GM04504 (cell line): ENCODE data around the gene CRYAB.
"Not testable (repeated sequence)": the region's sequence is repeated elsewhere in the genome, so short reads cannot be mapped to it uniquely, and the experiment has no call there.

Source experiments
- DNase-seq: peaks from one replicate; pipeline ENCODE4 v3.0.0-alpha.2; 2012; ENCODE audit warnings: low read depth

Gene CRYAB

DNA sequence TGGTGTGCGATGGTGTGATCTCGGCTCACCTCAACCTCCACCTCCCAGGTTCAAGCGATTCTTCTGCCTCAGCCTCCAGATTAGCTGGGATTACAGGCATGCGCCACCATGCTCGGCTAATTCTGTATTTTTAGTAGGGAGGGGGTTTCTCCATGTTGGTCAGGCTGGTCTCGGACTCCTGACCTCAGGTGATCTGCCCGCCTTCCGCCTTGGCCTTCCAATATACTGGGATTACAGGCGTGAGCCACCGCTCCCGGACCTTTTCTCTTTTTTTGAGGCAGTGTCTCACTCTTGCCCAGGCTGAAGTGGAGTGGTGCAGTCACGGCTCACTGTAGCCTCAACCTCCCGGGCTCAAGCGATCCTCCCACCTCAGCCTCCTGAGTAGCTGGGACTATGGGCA is 21.6 kb upstream of the CRYAB start:
- not testable (repeated sequence) for DNase-seq

- DNase-seq: no peak
Measured at GRCh38 chr11:111932611-111932950, 21.0 kb upstream of the CRYAB start.

- DNase-seq: no peak
Measured at GRCh38 chr11:111930472-111930871, 18.9 kb upstream of the CRYAB start.

GRCh38 chr11:111926505-111927391 is 15.2 kb upstream of the CRYAB start:
- DNase-seq: peak; percentile 92

DNA sequence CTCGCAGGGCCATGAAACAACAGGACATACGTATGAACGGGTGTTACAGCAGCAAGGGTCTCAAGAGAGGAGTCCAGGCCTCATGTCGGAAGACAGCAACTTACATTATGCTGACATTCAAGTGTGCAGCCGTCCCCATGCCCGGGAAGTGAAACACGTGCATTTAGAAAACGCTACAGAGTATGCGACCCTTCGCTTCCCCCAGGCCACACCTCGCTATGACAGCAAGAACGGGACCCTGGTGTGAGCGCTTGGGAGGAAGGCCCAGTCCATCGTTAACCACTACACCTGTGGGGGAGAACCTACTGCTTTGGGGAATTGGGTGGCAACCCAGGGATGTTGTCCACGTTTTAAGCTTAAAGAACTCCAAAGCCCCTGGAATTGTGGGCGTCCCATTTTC is 14.4 kb upstream of the CRYAB start:
- DNase-seq: no peak

GRCh38 chr11:111923951-111924350 is 12.4 kb upstream of the CRYAB start:
- DNase-seq: no peak

GRCh38 chr11:111923351-111923788 is 11.8 kb upstream of the CRYAB start:
- DNase-seq: no peak

DNA sequence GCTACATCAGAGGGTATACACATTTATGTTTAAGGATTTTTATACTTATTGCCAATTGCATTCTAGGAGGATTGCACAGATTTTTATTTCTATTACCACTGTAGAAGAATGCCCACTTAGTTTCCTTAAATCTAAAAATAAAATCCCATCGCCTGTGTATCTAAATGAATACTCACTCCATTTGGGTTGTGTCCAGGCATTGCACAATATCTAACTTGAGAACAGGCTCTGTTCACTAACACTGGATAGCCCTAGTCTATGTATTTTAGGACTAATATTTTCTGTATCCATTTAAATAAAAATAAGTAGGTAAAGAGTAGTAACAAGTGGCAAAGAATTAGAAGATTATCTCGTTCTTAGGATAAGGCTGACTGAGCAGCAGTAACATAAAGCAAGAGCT is 11.2 kb upstream of the CRYAB start:
- DNase-seq: peak; percentile 69

GRCh38 chr11:111921541-111922230 is 10.1 kb upstream of the CRYAB start:
- no peak for DNase-seq

- no peak for DNase-seq
Measured at GRCh38 chr11:111920908-111921307, 9.3 kb upstream of the CRYAB start.

DNA sequence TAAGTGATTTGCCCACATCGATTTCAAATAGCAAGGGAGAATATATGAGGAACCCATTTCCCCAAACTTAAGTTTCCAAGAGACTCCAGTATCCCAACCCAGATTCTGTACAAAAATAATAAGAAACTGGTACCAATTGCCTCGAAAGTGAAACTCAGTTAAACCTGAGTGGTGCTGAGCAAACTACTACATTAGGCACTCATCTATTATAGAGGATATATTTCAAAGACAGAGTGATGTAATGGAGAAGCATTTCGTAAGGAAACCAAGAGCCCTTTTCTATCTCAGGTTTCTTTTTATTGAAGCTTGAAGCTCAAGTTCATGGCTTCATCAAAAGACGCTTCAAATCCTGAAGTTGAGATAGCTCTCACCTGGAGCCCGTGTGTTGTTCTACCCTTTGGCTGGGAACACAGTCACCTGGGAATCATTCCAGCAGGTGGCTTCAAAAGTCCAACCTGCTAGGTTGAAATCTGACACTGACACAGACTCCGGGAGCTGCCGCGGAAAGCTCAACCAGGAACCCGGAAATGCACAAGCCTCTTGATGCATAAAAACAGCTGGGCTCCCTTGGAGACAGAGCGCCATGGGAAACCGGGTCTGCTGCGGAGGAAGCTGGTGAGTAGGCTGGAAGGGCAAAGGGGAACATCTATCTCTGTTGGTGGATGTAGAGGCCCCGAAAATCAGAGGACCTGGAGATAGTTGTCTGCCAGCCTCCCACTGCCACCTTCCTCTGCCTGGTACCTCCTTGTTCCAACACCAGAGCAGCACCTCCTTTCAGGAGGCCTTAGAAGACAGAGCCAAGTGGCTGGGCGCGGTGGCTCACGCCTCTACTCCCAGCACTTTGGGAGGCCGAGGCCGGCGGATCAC is 7.1 kb upstream of the CRYAB start, which contains the start of gene C11orf52:
Gene C11orf52 (plus strand): TSS at position 524 of the 867 bp plus-strand sequence. CDS start 60 bp downstream, at position 584.
- no peak for DNase-seq

- DNase-seq: no peak
Measured at GRCh38 chr11:111917788-111918187, 6.2 kb upstream of the CRYAB start.

- no peak for DNase-seq
Measured at GRCh38 chr11:111917312-111917711, 5.7 kb upstream of the CRYAB start.

DNA sequence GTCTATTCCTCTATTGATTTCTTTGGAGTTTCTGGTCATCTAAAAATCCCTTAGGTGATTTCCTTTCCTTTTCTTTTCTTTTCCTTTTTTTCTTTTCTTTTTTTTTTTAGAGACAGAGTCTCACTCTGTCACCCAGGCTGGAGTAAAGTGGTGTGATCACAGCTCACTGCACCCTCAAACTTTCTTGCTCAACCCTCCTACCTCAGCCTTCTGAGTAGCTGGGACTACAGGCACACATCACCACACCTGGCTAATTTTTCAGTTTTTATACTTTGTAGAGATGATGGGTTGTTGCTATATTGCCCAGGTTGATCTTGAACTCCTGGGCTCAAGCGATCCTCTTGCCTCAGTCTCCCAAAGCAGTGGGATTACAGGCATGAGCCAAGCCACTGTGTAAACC is 5.2 kb upstream of the CRYAB start:
- DNase-seq: no peak

GRCh38 chr11:111913997-111914396 is 2.4 kb upstream of the CRYAB start:
- DNase-seq: peak; percentile 71

DNA sequence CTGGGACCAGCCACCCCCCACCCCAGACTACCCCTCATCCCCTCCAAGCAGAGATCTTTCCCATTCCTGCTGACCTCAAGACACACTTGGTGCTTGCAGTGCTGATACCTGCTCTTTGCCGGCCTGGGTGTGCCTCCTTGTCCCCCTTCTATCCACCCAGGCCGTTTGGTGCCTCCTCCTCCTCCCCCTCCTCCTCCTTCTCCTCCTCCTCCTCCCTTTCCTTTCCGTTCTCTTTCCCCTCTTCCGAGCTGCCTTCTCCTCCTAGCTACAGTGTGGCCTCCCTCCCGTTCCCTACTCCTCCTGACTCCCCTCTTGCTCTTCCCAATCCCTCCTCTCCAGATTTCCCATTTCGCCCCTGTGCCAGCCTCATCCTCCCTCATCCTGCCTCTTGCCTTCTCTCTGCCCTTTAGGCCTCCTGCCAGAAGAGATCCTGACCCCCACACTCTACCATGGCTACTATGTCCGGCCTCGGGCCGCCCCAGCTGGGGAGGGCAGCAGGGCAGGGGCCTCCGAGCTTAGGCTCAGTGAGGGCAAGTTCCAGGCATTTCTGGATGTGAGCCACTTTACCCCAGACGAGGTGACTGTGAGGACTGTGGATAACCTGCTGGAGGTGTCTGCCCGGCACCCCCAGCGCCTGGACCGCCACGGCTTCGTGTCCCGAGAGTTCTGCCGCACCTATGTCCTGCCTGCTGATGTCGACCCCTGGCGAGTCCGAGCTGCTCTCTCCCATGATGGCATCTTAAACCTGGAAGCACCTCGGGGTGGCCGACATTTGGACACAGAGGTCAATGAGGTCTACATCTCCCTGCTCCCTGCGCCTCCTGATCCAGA is 1.7 kb upstream of the CRYAB start:
- DNase-seq: no peak

DNA sequence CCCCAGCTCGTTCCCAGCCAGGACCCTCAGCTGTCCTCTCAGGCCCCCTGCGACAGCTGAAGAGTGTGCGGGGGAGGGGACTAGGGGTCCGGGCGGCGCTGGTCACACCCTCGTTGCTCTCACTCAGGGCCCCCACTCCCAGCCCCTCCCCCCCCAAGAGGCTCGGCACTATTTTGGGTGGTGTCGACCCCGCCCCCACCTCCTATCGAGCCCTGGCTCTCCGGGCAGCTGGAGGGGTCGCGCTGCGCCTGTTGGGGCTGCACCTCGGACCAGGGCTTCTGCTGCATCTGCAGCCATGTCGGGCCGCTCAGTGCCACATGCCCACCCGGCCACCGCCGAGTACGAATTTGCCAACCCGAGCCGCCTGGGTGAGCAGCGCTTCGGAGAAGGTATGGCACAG is 965 bp upstream of the CRYAB start, which contains the start of gene HSPB2:
Gene HSPB2 (plus strand): TSS at position 200 of the 400 bp plus-strand sequence. CDS start 96 bp downstream, at position 296.
- DNase-seq: no peak

DNA sequence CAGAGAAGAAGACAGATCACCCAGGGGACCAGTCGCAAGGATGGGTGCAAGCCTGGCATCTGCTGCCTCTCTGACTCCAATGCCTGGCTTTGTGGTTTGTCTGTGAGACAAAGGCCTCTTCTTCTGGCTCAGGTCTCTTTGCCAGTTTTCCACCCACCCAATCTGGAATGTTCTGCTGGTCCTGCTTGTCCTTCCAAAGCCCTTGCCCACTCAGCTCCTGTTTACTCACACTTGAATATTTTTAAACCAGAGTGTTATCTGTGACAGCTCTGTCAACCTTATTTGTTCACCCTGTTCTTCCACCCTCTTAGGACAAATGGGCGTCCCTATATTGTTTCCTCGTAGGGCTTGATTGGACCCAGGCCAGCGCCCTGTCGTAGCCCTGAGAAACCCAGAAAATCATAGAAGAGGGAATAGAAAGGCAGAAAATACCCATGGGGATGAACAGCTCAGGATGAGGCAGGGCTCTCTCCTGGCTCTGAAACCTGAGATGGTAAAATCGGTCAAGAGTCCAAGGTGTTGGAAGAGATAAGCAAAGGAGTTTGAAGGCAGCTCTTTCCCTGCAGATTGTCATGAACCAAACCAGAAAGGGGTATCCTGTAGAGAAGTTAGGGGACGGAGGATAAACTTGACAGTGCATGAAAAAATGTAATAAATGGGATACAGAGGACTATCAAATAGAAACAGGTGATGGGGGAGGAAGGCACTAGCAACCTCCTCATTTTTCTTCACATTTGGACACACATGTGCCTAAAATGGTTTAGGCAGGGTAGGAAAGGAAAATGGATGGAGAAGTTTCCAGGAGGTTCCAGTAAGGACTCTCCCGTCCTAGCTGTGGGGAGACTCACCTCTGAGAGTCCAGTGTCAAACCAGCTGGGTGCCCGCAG is 651 bp downstream of the CRYAB start:
- DNase-seq: no peak

GRCh38 chr11:111909378-111909777 is 2.2 kb downstream of the CRYAB start:
- no peak for DNase-seq

DNA sequence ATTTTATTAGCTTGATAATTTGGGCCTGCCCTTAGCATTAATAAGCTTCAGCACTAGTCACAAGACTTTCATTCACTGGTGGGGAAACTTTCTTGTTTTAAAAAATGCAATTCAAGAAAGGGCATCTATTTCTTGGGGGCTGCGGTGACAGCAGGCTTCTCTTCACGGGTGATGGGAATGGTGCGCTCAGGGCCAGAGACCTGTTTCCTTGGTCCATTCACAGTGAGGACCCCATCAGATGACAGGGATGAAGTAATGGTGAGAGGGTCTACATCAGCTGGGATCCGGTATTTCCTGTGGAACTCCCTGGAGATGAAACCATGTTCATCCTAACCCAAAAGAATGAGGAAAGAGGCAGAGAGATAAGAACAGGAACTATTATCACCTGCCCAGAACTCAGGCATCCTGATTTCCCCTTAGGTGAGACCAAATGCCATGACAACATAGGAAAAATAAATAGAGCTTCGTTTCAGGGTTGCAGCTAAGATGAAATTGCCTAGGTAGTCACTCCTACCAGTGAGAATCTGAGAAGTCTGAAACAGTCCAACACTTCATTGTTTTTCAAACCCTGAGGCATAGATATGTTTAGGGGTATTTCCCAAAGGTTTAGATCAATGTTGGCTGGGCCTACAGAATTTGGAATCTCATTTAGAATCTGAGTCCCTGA is 2.8 kb downstream of the CRYAB start:
- DNase-seq: no peak
